ENCODE results near the gene KLHL29.

- TF ChIP-seq, protein P1, sequence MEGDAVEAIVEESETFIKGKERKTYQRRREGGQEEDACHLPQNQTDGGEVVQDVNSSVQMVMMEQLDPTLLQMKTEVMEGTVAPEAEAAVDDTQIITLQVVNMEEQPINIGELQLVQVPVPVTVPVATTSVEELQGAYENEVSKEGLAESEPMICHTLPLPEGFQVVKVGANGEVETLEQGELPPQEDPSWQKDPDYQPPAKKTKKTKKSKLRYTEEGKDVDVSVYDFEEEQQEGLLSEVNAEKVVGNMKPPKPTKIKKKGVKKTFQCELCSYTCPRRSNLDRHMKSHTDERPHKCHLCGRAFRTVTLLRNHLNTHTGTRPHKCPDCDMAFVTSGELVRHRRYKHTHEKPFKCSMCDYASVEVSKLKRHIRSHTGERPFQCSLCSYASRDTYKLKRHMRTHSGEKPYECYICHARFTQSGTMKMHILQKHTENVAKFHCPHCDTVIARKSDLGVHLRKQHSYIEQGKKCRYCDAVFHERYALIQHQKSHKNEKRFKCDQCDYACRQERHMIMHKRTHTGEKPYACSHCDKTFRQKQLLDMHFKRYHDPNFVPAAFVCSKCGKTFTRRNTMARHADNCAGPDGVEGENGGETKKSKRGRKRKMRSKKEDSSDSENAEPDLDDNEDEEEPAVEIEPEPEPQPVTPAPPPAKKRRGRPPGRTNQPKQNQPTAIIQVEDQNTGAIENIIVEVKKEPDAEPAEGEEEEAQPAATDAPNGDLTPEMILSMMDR (conservative IDR thresholded peaks at IDR 0.05): no peak
- TF ChIP-seq ZFX (IDR thresholded peaks at IDR 0.05): no peak
Measured at GRCh38 chr2:23385351-23385747, 370 bp downstream of the KLHL29 start.
